AG10803 (cell line): Measurements from ENCODE around the gene SNCAIP.

Experiments used
- DNase-seq: peaks from one replicate; pipeline ENCODE4 v3.0.0; 2010; ENCODE audit warnings: low read depth
- H3K4me3 ChIP-seq: 2 replicates; pipeline ENCODE4 v1.5.1; 2011; ENCODE audit warnings: mild to moderate bottlenecking, low read length, control low read depth
- TF ChIP-seq, protein P1 (sequence below): conservative IDR thresholded peaks from 2 replicates; pipeline ENCODE4 v1.5.1; 2011; ENCODE audit warnings: mild to moderate bottlenecking, low read length, control low read depth, inconsistent platforms

SNCAIP gene

DNA sequence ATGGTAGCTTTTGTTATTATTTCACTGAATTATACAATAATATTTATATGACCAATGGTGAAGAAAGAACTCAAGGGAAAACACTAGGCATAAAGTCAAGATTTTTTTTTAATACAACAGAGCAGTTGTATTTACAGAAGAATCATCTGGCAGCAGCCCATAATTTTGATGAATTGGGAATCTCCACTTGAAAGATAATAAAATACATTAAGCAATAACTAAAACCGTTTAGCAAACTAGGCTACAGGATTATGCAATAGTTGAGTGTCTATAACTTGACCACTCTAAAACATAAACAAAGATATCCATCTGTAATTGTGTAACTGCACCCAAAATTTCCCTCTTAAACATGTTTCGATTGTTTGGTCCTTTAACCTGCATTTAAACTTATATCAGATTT, 80.8 kb downstream of the SNCAIP start:
- TF ChIP-seq, protein P1, sequence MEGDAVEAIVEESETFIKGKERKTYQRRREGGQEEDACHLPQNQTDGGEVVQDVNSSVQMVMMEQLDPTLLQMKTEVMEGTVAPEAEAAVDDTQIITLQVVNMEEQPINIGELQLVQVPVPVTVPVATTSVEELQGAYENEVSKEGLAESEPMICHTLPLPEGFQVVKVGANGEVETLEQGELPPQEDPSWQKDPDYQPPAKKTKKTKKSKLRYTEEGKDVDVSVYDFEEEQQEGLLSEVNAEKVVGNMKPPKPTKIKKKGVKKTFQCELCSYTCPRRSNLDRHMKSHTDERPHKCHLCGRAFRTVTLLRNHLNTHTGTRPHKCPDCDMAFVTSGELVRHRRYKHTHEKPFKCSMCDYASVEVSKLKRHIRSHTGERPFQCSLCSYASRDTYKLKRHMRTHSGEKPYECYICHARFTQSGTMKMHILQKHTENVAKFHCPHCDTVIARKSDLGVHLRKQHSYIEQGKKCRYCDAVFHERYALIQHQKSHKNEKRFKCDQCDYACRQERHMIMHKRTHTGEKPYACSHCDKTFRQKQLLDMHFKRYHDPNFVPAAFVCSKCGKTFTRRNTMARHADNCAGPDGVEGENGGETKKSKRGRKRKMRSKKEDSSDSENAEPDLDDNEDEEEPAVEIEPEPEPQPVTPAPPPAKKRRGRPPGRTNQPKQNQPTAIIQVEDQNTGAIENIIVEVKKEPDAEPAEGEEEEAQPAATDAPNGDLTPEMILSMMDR, result no peak
- DNase-seq, result peak; percentile 68
- no peak overlapping the region for H3K4me3 ChIP-seq

DNA sequence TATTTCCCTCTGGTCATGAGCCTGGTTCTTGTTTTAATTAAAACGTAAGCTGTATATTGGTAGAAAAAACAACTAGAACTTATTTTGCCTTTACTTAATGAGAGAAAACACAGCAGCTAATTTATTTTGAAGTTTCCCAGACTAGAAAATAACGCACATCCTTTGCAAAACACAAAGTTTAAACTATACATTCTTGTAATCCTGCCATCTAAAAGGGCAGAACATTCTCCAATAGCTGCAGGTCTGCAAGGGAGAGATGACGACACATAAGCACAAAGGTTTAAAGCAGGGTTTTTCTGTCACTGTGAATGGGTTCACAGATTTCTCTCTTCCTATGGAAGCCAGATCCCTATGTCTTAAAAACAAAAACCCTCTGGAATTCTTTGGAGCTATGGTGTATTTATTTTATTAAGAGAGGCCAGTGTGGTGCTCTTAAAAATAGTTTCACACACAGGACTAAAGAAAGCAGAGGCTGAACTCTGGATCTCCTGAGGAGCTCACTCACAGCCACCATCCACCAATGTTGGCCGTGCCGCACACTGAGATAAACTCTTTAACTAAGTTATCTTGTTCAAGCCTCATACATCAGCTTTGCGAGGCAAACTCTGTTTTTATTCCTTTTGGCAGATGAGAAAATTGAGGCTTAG, 82.4 kb downstream of the SNCAIP start:
- DNase-seq, result no peak
- no peak overlapping the region for H3K4me3 ChIP-seq
- TF ChIP-seq, protein P1, result no peak

DNA sequence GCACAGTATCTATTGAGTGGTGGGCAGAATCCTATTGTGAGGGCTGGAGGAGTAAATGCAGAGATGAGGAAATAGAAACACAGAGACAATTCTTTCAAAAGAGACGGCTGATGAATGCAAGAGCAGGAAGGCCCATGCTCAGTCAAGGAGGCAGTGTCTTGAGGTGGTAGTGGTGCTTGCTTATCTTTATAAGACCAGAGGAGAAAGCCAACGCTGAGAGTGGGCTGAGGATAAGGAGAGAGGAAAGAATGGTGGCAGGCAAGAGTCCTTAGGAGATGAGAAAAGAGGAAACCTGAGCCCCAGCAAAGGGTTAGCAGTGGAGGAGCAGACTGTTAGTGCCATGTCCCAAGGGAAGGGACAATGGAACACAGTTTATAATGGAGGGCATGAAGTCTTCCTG, 86.0 kb downstream of the SNCAIP start:
- no peak for DNase-seq
- no peak overlapping the region for H3K4me3 ChIP-seq
- TF ChIP-seq, protein P1, result no peak

DNA sequence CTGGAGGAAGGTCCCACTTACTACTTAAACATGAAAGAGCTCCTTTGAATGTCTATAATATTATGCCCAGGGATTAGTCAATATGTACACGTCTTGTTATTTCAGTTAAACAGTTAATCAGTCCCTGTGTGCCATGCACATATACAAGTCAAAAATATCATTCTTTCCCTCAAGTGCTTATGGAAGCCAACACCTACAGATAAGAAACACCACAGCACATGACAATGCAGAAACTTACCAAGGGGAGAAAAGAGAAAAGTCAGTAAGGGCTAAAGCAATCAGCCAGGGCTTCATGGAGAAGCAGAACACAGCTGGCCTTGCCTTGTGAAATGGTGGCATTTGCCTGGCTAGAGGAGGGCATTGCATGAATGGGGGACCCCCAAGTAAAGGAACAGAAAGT, 88.3 kb downstream of the SNCAIP start:
- no peak overlapping the region for H3K4me3 ChIP-seq
- DNase-seq, result no peak
- TF ChIP-seq, protein P1, result no peak

DNA sequence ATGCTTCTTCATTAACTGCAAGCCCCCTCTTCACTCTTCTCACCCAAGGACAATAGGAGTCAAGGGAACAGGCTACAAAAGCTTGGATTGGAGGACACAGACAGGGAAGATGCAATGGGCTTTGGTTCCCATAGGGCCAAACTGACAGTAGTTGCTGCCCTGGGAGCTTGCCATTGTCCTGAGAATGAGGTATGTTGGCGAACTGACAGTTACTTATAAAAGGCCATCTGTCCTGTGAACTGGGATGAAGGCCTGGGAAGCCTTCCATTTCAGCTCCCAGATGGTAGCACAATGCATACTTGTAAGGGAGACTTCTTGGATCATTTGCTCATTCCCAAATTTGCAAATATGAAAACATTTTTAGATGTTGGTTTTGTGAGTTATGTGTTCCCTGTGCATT, 88.9 kb downstream of the SNCAIP start:
- no peak overlapping the region for H3K4me3 ChIP-seq
- DNase-seq, result peak; percentile 88
- TF ChIP-seq, protein P1, result no peak

DNA sequence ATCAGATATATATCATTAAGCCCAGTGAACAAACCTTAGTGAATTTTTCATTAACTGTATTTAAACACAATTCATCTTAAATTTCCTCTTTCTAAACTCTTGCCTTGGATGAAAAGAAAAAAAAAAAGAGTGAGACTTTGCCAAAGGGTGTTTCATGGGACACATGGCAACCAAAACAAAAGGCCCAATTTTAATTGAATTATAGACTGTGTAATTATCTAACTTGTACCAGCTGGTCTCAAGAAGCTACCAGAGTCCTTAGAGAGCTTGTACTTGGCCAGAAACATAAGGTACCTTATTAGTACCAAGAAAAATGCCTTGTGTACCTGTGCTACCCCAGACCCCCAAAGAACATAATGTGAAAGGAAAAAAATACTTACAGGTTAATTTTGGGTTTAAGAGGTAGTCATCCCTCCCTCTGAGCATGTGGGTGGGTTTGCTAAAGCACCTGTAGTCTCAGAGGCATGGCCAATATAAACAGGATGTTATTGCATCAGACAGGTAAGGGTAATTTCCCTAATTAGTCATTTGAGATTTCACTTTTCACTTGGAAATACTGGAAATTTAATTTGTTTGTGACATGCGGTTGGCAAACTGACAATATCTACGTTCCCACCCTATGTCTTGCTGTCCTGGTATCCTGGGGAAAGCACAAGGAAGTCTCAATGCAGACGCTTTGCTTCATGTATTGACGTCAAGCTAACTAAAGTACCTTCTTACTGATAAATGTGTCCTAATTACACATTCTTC, 90.1 kb downstream of the SNCAIP start:
- no peak for DNase-seq
- H3K4me3 ChIP-seq, result no peak overlapping the region

More for the DNA sequence above, 90.1 kb downstream of the SNCAIP start:
- TF ChIP-seq, protein P1, result no peak
